Choroid plexus epithelial cell (primary cell): Measurements from ENCODE around the gene RCAN2.

Experiments used
- DNase-seq: peaks from one replicate; pipeline ENCODE4 v3.0.0-alpha.2; 2010; ENCODE audit warnings: low read depth
- H3K4me3 ChIP-seq: 2 replicates; pipeline ENCODE4 v1.5.1; 2011; ENCODE audit warnings: low read depth, mild to moderate bottlenecking, control low read depth, low read length, moderate library complexity
- CTCF ChIP-seq: conservative IDR thresholded peaks from 2 replicates; pipeline ENCODE4 v1.5.1; 2011; ENCODE audit warnings: low read depth, mild to moderate bottlenecking, control low read depth, inconsistent platforms, low read length, moderate library complexity

RCAN2 gene

GRCh38 chr6:46184114-46184513, 307.1 kb downstream of the RCAN2 start:
- peak; percentile 27 for TF ChIP-seq CTCF
- H3K4me3 ChIP-seq, result no peak overlapping the region
- DNase-seq, result peak; percentile 89

GRCh38 chr6:46175976-46176375, 315.3 kb downstream of the RCAN2 start:
- no peak for DNase-seq
- TF ChIP-seq CTCF, result no peak
- no peak overlapping the region for H3K4me3 ChIP-seq

GRCh38 chr6:46175446-46175845, 315.8 kb downstream of the RCAN2 start:
- no peak for DNase-seq
- no peak for TF ChIP-seq CTCF
- H3K4me3 ChIP-seq, result no peak overlapping the region

GRCh38 chr6:46174904-46175303, 316.3 kb downstream of the RCAN2 start:
- DNase-seq, result no peak
- TF ChIP-seq CTCF, result no peak
- H3K4me3 ChIP-seq, result no peak overlapping the region

- no peak for TF ChIP-seq CTCF
- H3K4me3 ChIP-seq, result no peak overlapping the region
- DNase-seq, result no peak
These were observed 319.1 kb downstream of the RCAN2 start for GRCh38 chr6:46172176-46172575.
